Glutamatergic neuron (in vitro differentiated cells): ENCODE results near the gene FOXN3. TPM values are rescaled to one million over a fixed set of nuclear protein-coding genes. Genes with fewer than 3 reads are reported as not detected.

Experiments
- DNase-seq: peaks from one replicate; pipeline ENCODE4 v3.0.0; 2022
- H3K27ac Mint-ChIP-seq: one replicate; pipeline ENCODE4 v1.8.0; 2020; ENCODE audit warnings: mild to moderate bottlenecking, mixed read lengths, inconsistent platforms; ENCODE audit not compliant: unreplicated experiment
- H3K27me3 Mint-ChIP-seq: one replicate; pipeline ENCODE4 v1.8.0; 2020; ENCODE audit warnings: mild to moderate bottlenecking, moderate library complexity, mixed read lengths, inconsistent platforms; ENCODE audit not compliant: unreplicated experiment
- H3K36me3 Mint-ChIP-seq: one replicate; pipeline ENCODE4 v1.8.0; 2020; ENCODE audit warnings: mild to moderate bottlenecking, mixed read lengths, inconsistent platforms; ENCODE audit not compliant: unreplicated experiment
- H3K4me1 Mint-ChIP-seq: one replicate; pipeline ENCODE4 v1.8.0; 2020; ENCODE audit warnings: mild to moderate bottlenecking, low read depth, mixed read lengths, inconsistent platforms; ENCODE audit not compliant: unreplicated experiment
- H3K4me3 Mint-ChIP-seq: one replicate; pipeline ENCODE4 v1.8.0; 2020; ENCODE audit warnings: mild to moderate bottlenecking, mixed read lengths, inconsistent platforms; ENCODE audit not compliant: unreplicated experiment
- H3K9me3 Mint-ChIP-seq: one replicate; pipeline ENCODE4 v1.8.0; 2020; ENCODE audit warnings: mild to moderate bottlenecking, moderate library complexity, mixed read lengths, inconsistent platforms; ENCODE audit not compliant: unreplicated experiment
- total RNA-seq: library from RNA; stranded (reverse); fragmentation: NEBNext Ultra II Directional; extraction: Animal tissue kit (Norgen Biotek cat#: 25700); gene quantifications from one replicate; pipeline ENCODE4 v1.2.1, GENCODE V29; 2021; ENCODE audit not compliant: unreplicated experiment
- TF ChIP-seq, protein P1 (sequence below): fragments of 200-600 bp; sonication (generic); IDR thresholded peaks from one replicate; pipeline ENCODE4 v1.5.0; 2021; ENCODE audit not compliant: partially characterized antibody, unreplicated experiment

The FOXN3 gene
- total RNA-seq, 1 donor from 2014 or later: 139 TPM

DNA sequence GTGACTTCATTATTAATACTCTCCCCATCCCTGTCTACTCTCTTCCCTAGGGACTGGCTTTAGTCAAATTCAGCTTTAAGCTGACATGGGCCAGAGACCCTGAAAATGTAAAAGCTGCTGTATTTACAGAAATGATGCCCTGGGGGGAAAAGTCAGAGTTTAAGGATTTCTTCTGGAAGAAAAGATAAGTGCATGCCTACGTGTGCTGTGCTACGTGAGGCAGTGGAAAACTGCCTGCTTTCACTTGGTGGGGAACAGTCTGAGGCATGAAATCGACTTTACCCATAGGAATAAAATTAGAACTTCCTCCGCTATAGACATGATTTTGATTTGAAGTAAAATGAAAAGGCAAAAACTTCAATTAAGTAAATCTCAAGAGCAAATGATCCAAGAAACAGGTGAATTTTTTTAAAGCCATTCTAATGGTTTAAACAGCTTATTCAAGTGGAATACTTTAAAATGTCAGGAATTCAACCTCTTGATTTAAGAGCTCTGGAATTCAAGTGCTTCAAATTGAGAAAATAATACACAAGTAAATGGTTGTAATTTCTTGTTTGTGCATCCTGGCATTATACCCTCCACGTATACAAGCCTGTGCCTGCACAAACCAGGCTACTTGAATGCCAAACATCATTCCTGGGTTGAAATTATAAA, 168.5 kb downstream of the FOXN3 start:
- Mint-ChIP-seq H3K36me3 (no peaks in the 10 kb centered on the region), H3K4me1 (peaks cover 45% of the 10 kb centered on the region), H3K4me3 (no peak overlapping the region), H3K27me3 (peaks cover 9% of the 10 kb centered on the region), H3K27ac (no peak overlapping the region), H3K9me3 (peaks cover 9% of the 10 kb centered on the region)
- TF ChIP-seq, protein P1, sequence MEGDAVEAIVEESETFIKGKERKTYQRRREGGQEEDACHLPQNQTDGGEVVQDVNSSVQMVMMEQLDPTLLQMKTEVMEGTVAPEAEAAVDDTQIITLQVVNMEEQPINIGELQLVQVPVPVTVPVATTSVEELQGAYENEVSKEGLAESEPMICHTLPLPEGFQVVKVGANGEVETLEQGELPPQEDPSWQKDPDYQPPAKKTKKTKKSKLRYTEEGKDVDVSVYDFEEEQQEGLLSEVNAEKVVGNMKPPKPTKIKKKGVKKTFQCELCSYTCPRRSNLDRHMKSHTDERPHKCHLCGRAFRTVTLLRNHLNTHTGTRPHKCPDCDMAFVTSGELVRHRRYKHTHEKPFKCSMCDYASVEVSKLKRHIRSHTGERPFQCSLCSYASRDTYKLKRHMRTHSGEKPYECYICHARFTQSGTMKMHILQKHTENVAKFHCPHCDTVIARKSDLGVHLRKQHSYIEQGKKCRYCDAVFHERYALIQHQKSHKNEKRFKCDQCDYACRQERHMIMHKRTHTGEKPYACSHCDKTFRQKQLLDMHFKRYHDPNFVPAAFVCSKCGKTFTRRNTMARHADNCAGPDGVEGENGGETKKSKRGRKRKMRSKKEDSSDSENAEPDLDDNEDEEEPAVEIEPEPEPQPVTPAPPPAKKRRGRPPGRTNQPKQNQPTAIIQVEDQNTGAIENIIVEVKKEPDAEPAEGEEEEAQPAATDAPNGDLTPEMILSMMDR: no peak
- no peak for DNase-seq

DNA sequence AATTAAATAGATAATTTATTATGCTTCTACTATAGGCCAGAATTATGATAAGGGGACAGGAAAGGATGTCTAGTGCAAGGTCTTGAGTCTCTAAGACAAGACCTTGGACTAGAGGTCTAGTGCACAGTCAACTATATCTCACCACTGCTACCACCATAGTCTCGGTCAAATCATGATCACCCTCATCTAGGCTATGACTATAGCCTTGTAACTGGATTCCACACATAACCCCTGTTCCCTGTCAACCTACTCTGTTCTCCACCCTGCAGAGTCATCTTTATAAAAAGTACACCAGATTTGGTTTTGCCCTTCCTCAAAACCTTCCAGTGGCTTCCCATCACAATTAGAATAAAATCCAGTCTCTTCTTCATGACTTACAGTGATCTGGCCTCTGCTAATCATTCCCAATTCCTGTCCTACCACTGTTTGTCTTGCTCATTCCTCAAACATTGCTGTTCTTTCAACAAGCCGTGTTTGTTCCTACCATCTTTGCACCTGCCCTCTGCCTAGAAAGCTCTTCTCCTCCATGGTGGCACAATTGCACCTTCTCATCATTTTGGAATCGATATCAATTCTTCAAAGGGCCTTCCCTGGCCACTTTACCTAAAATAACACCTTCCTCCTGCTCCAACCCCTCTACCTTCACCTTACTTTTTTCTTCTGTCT, 169.4 kb downstream of the FOXN3 start:
- peaks cover 38% of the 10 kb centered on the region for H3K4me1 Mint-ChIP-seq
- H3K4me3 Mint-ChIP-seq: no peak overlapping the region
- TF ChIP-seq, protein P1: no peak
- no peak overlapping the region for H3K27ac Mint-ChIP-seq
- no peaks in the 10 kb centered on the region for H3K36me3 Mint-ChIP-seq
- H3K9me3 Mint-ChIP-seq: peaks cover 8% of the 10 kb centered on the region
- DNase-seq: no peak
- peaks cover 4% of the 10 kb centered on the region for H3K27me3 Mint-ChIP-seq

DNA sequence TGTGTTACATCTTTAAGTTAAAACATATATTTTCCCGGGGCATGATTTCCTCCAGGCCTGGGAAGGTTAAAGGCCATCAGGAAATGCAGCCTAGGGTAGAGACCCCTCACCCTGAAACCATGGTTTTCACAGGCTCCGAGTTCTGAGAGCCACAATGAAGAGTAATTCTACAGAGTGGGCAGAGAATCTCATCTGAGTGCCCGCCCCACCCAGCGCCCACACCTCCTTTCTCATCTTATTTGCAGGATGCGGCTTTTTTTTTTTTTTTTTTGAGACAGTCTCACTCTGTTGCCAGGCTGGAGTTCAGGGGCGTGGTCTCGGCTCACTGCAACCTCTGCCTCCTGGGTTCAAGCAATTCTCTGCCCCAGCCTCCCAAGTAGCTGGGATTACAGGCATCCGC, 170.7 kb downstream of the FOXN3 start:
- DNase-seq: no peak
- Mint-ChIP-seq H3K27ac (no peak overlapping the region), H3K36me3 (no peaks in the 10 kb centered on the region), H3K9me3 (peaks cover 8% of the 10 kb centered on the region), H3K27me3 (peaks cover 6% of the 10 kb centered on the region), H3K4me3 (no peak overlapping the region), H3K4me1 (peaks cover 39% of the 10 kb centered on the region)
- TF ChIP-seq, protein P1: no peak

DNA sequence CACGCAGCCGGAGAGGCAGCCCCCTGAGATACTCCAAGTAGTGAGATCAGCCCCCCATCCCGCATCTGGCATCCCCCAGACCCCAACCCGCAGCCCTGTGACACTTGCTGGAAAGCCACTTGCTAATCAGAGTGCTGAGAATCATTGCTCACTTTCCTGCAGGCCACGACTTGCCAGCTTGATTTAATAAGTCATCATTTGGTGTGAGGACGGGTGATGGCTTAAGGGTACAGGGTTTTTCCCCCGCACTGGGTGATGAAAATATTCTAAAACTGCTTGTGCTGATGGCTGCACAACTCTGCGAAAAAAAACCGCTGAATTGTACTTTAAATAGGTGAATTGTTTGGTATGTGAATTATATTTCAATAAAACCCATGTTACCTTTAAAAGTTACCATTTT, 171.2 kb downstream of the FOXN3 start:
- no peak overlapping the region for H3K4me3 Mint-ChIP-seq
- H3K36me3 Mint-ChIP-seq: no peaks in the 10 kb centered on the region
- H3K27me3 Mint-ChIP-seq: peaks cover 5% of the 10 kb centered on the region
- DNase-seq: no peak
- TF ChIP-seq, protein P1: no peak
- H3K27ac Mint-ChIP-seq: no peak overlapping the region
- H3K4me1 Mint-ChIP-seq: peaks cover 44% of the 10 kb centered on the region
- H3K9me3 Mint-ChIP-seq: peaks cover 8% of the 10 kb centered on the region

DNA sequence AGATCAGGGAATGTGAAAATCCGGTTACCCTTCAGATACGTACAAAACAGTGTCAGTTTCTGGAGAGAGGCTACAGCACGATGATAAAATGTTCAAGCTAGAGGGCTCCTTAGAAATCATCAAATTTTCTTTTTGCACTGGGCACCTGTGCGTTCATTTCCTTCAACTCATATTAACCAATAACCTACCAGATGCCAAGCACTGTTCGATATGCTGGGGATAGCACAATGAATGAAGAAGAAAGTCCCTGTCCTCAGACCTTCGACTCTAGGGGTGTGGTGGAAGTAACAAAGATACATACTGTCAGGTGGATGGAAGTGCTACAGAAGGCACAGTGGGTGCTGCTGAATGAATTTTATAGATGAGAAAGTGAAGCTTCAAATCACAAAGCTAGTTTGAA, 172.3 kb downstream of the FOXN3 start:
- TF ChIP-seq, protein P1: no peak
- no peak for DNase-seq
- Mint-ChIP-seq H3K4me1 (peaks cover 48% of the 10 kb centered on the region), H3K36me3 (no peaks in the 10 kb centered on the region), H3K27me3 (peaks cover 4% of the 10 kb centered on the region), H3K4me3 (no peak overlapping the region), H3K27ac (no peak overlapping the region), H3K9me3 (peaks cover 13% of the 10 kb centered on the region)
